Loucy (cell line): ENCODE measurements around the gene R3HDML.

ENCODE experiments used
- H2AFZ ChIP-seq: fragments of 200-600 bp; sonication (generic); 2 replicates; pipeline ENCODE4 v1.6.0; 2016; ENCODE audit warnings: antibody characterized with exemption, mild to moderate bottlenecking, low read length, moderate library complexity
- H3F3A ChIP-seq: fragments of 200-600 bp; 2 replicates; pipeline ENCODE4 v1.6.0; 2016; ENCODE audit warnings: antibody characterized with exemption, low read depth, mild to moderate bottlenecking
- H3K27me3 ChIP-seq: fragments of 200-600 bp; sonication (generic); 2 replicates; pipeline ENCODE4 v1.6.1; 2014; ENCODE audit warnings: low read length, mild to moderate bottlenecking; ENCODE audit not compliant: insufficient read depth, poor library complexity, severe bottlenecking
- H3K36me3 ChIP-seq: fragments of 200-600 bp; sonication (generic); 2 replicates; pipeline ENCODE4 v1.6.1; 2016; ENCODE audit warnings: low read length; ENCODE audit not compliant: insufficient read depth
- H3K4me1 ChIP-seq: fragments of 200-600 bp; sonication (generic); 2 replicates; pipeline ENCODE4 v1.5.1; 2014; ENCODE audit warnings: low read length, mild to moderate bottlenecking; ENCODE audit not compliant: insufficient read depth, poor library complexity, severe bottlenecking
- H3K4me2 ChIP-seq: fragments of 200-600 bp; sonication (generic); 2 replicates; pipeline ENCODE4 v1.6.0; 2014; ENCODE audit warnings: antibody characterized with exemption, low read length, low read depth, mild to moderate bottlenecking; ENCODE audit not compliant: poor library complexity, severe bottlenecking
- H3K4me3 ChIP-seq: fragments of 200-600 bp; sonication (generic); 2 replicates; pipeline ENCODE4 v1.5.1; 2014; ENCODE audit warnings: low read length, mild to moderate bottlenecking, mixed read lengths; ENCODE audit not compliant: poor library complexity, severe bottlenecking
- H3K79me2 ChIP-seq: fragments of 200-600 bp; sonication (generic); 2 replicates; pipeline ENCODE4 v1.6.1; 2014; ENCODE audit warnings: low read length; ENCODE audit not compliant: insufficient read depth
- H3K9ac ChIP-seq: fragments of 200-600 bp; sonication (generic); 2 replicates; pipeline ENCODE4 v1.6.0; 2014; ENCODE audit warnings: mild to moderate bottlenecking, low read depth, low read length, moderate library complexity; ENCODE audit not compliant: poor library complexity, severe bottlenecking
- H3K9me2 ChIP-seq: fragments of 200-600 bp; sonication (generic); replicated peaks from 2 replicates; pipeline ENCODE4 v1.6.1; 2016; ENCODE audit warnings: low read depth, low read length, mixed read lengths
- H3K9me3 ChIP-seq: fragments of 200-600 bp; sonication (generic); 2 replicates; pipeline ENCODE4 v1.6.1; 2014; ENCODE audit warnings: mild to moderate bottlenecking, antibody characterized with exemption, low read length, low read depth; ENCODE audit not compliant: insufficient read depth
- H4K20me1 ChIP-seq: fragments of 200-600 bp; sonication (generic); 2 replicates; pipeline ENCODE4 v1.6.0; 2014; ENCODE audit warnings: antibody characterized with exemption, low read length, mild to moderate bottlenecking; ENCODE audit not compliant: insufficient read depth, poor library complexity, severe bottlenecking
- CTCF ChIP-seq: fragments of 200-600 bp; sonication (generic); conservative IDR thresholded peaks from 2 replicates; pipeline ENCODE4 v1.5.1; 2014; ENCODE audit warnings: mild to moderate bottlenecking, antibody characterized with exemption, low read length
- EZH2phosphoT487 ChIP-seq: fragments of 200-600 bp; IDR thresholded peaks from 2 replicates; pipeline ENCODE4 v1.6.1; 2018; ENCODE audit warnings: antibody characterized with exemption, mild to moderate bottlenecking, moderate library complexity, borderline replicate concordance

R3HDML gene

DNA sequence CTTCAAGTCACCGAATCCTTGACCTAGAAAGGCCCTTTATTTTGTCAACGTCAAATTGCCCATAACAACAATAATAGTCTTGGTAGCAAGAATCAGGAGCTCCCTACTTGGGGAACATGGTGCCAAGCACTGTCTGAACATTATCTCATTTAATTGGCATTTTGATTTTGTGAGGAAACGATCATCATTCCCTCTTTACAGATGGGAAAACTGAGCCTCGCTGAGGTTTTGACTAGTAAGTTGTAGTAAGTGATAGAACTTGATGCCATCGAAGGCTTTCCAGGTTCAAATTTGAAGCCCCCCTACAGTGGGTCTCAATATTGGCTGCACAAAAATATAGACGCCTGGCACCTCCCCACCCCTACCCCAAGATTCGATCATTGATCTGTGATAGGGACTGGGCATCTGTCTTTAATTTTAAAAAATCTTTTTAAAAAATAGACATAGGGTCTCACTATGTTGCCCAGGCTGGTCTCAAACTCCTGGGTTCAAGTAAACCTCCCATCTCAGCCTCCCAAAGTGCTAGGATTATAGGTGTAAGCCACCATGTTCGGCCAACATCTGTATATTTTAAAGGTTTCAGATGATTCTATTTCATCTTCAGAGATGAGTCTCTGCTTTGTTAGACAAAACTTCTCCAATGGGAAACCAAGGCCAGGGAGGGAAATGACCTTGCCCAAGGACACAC, 55.4 kb downstream of the R3HDML start:
- Histone ChIP-seq H3K4me2 (no peak overlapping the region), H3K9ac (no peak overlapping the region), H2AFZ (no peak overlapping the region), H3K4me1 (no peaks in the 10 kb centered on the region), H3K79me2 (no peaks in the 10 kb centered on the region), H3F3A (no peaks in the 10 kb centered on the region), H3K27me3 (no peaks in the 10 kb centered on the region), H3K4me3 (no peak overlapping the region), H3K36me3 (no peaks in the 10 kb centered on the region), H3K9me2 (no peaks in the 10 kb centered on the region), H4K20me1 (no peaks in the 10 kb centered on the region), H3K9me3 (no peaks in the 10 kb centered on the region)
- no peak for TF ChIP-seq CTCF
- TF ChIP-seq EZH2phosphoT487 = no peak

DNA sequence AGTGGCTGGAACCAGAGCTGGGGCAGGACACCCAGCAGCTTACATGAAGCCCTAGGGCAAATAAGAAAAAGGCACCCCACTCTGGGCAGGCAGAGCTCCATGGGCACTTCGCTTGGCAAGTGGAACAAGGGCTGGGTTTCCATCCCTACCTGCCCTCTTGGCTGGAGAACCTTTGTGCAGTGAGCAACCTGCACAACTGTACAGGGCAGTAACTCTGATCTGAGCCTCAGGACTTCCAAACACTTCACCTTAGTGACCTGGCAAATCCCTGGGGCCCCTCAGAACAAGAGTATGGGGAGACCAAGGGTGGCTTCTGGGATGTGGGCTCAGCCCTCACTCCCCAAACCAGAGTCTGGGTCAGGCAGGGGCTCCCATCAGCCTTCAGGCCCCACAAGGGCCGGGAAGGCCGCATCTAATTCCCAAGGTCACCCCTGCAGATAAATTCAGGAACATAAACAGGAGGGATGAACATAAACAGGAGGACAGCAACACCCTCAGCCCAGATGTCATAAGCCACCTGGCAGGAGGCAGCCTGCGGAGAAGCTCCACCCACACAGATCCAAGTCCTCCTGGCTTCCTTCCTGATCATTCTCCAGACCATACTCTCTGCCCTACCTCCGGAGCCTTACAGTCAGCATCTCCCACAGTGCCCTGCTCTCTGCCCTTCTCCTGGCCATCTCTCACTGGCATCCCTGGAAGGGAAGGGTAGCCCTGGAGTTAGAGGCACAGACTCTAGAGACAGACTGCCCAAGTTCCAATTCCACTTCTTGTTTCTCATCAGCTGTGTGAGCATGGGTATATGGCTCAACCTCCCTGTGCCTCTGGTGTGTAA, 56.1 kb downstream of the R3HDML start:
- Histone ChIP-seq H4K20me1 (no peaks in the 10 kb centered on the region), H3K4me3 (no peak overlapping the region), H3K9me3 (no peaks in the 10 kb centered on the region), H3K4me1 (no peaks in the 10 kb centered on the region), H3K9me2 (no peaks in the 10 kb centered on the region), H3K36me3 (no peaks in the 10 kb centered on the region), H3K27me3 (no peaks in the 10 kb centered on the region), H3F3A (no peaks in the 10 kb centered on the region), H3K4me2 (no peak overlapping the region), H3K9ac (no peak overlapping the region), H3K79me2 (no peaks in the 10 kb centered on the region), H2AFZ (no peak overlapping the region)
- no peak for TF ChIP-seq EZH2phosphoT487
- TF ChIP-seq CTCF = no peak

- H3K9ac ChIP-seq = no peak overlapping the region
- H3K4me2 ChIP-seq = no peak overlapping the region
- H3K4me1 ChIP-seq = no peaks in the 10 kb centered on the region
- H3F3A ChIP-seq = no peaks in the 10 kb centered on the region
- H3K27me3 ChIP-seq = no peaks in the 10 kb centered on the region
- H3K79me2 ChIP-seq = no peaks in the 10 kb centered on the region
- no peaks in the 10 kb centered on the region for H3K36me3 ChIP-seq
- no peaks in the 10 kb centered on the region for H3K9me3 ChIP-seq
- no peak for TF ChIP-seq CTCF
- no peak for TF ChIP-seq EZH2phosphoT487
- H4K20me1 ChIP-seq = no peaks in the 10 kb centered on the region
- H2AFZ ChIP-seq = no peak overlapping the region
- H3K9me2 ChIP-seq = no peaks in the 10 kb centered on the region
- H3K4me3 ChIP-seq = no peak overlapping the region
Measured at GRCh38 chr20:44393608-44394451, 57.0 kb downstream of the R3HDML start.
